RWPE1 (cell line): Measurements from ENCODE around the gene CPEB2.

Experiments used
- CTCF ChIA-PET: fragments of 350-600 bp; sonication (Branson Sonifier 250); formaldehyde crosslinking; extraction: SDS; loops from one replicate; lab custom pipeline; 2021; lab: Yijun Ruan, JAX
- POLR2A ChIA-PET: fragments of 400-600 bp; formaldehyde crosslinking; extraction: SDS; loops from one replicate; lab custom pipeline; 2020; ENCODE audit warnings: antibody characterized with exemption; ENCODE audit not compliant: low non-redundant PET; lab: Yijun Ruan, JAX
- DNase-seq: peaks from one replicate; pipeline ENCODE4 v3.0.0; 2012; ENCODE audit warnings: low spot score
- H3K27ac ChIP-seq: fragments of 450-650 bp; 2 replicates; pipeline ENCODE4 v1.5.1; 2017
- CTCF ChIP-seq: fragments of 450-650 bp; conservative IDR thresholded peaks from 2 replicates; pipeline ENCODE4 v1.5.1; 2017; ENCODE audit warnings: low read depth, mild to moderate bottlenecking

The CPEB2 gene

GRCh38 chr4:15034071-15034764, 31.9 kb downstream of the CPEB2 start:
- no peak overlapping the region for H3K27ac ChIP-seq
- POLR2A ChIA-PET: no interaction called here
- peak; percentile 11 for DNase-seq
- CTCF ChIA-PET: no interaction called here
- TF ChIP-seq CTCF: no peak

- DNase-seq: no peak
- no peak overlapping the region for H3K27ac ChIP-seq
- CTCF ChIA-PET: no interaction called here
- POLR2A ChIA-PET: no interaction called here
- no peak for TF ChIP-seq CTCF
These were observed 32.9 kb downstream of the CPEB2 start for GRCh38 chr4:15035159-15035558.

GRCh38 chr4:15037923-15038541, 35.8 kb downstream of the CPEB2 start:
- CTCF ChIA-PET: interaction anchor here (0.6 kb wide), 1 partner anchor 195 kb away, joined by 4 read pairs; no protein-coding TSS in a partner anchor
- no peak for TF ChIP-seq CTCF
- POLR2A ChIA-PET: no interaction called here
- DNase-seq: no peak
- H3K27ac ChIP-seq: no peak overlapping the region

GRCh38 chr4:15040916-15041463, 38.7 kb downstream of the CPEB2 start:
- POLR2A ChIA-PET: no interaction called here
- no peak for TF ChIP-seq CTCF
- DNase-seq: no peak
- no peak overlapping the region for H3K27ac ChIP-seq
- CTCF ChIA-PET: interaction anchor here (0.7 kb wide), 1 partner anchor 395 kb away, joined by 3 read pairs; no protein-coding TSS in a partner anchor

- no peak overlapping the region for H3K27ac ChIP-seq
- no peak for TF ChIP-seq CTCF
- POLR2A ChIA-PET: no interaction called here
- CTCF ChIA-PET: no interaction called here
- peak; percentile 4 for DNase-seq
These were observed 40.4 kb downstream of the CPEB2 start for GRCh38 chr4:15042529-15043167.

GRCh38 chr4:15043226-15043625, 40.9 kb downstream of the CPEB2 start:
- TF ChIP-seq CTCF: no peak
- H3K27ac ChIP-seq: no peak overlapping the region
- POLR2A ChIA-PET: no interaction called here
- CTCF ChIA-PET: no interaction called here
- DNase-seq: no peak
